COLO829 (cell line): ENCODE measurements around the gene CWC27.

Source experiments
- DNase-seq: peaks from one replicate; pipeline ENCODE4 v3.0.0; 2012; ENCODE audit warnings: low spot score

Gene CWC27

DNA sequence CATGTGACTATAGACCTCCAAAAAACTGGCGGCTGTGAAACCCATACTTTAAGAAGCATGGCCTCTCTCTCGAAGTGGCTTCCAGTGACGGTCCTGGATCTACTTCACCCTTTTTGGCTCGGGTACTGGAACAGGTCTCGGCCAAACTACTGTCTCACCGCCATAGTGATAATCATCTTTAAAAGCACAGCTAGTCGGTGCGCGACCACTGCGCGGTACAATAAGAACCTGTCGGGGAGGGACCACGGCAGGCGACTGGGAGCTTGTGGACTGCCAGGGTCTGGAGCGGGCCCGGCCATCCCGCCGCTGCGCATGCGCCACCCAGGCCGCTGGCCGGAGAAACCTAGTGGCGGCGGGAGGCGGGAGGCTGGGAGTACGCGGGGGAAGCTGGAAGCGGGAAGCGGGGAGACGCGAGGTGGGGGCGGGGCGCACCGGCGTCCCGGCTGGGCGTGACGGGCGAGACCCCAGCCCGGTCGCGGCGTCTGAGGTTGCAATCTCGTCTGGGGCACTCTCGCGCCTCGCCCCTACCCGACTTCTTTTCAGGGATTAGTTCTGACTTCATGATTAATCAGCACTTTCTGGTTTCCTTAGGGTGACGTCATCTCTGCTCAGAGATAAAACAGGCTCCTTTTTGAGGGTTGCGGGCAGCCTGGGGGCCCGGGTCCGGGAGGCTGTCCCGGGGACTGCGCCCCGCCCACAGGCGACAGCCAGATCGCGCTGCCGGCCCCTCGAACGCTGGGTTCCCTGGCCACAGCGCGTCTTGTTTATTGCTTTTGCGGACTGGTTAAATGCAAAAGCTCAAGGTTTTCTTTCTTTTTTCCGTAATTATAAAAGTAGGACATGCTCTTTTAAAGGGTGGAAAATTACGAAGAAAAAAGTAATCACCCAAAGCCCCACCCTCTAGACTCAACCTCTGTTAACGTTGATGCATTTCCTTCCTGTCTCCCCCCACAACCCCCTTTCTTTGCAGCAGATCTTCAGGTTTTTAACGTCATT lies 266.8 kb downstream of the CWC27 start:
- peak; percentile 72 for DNase-seq

- no peak for DNase-seq
Measured at GRCh38 chr5:65037831-65038815, 269.4 kb downstream of the CWC27 start.

DNA sequence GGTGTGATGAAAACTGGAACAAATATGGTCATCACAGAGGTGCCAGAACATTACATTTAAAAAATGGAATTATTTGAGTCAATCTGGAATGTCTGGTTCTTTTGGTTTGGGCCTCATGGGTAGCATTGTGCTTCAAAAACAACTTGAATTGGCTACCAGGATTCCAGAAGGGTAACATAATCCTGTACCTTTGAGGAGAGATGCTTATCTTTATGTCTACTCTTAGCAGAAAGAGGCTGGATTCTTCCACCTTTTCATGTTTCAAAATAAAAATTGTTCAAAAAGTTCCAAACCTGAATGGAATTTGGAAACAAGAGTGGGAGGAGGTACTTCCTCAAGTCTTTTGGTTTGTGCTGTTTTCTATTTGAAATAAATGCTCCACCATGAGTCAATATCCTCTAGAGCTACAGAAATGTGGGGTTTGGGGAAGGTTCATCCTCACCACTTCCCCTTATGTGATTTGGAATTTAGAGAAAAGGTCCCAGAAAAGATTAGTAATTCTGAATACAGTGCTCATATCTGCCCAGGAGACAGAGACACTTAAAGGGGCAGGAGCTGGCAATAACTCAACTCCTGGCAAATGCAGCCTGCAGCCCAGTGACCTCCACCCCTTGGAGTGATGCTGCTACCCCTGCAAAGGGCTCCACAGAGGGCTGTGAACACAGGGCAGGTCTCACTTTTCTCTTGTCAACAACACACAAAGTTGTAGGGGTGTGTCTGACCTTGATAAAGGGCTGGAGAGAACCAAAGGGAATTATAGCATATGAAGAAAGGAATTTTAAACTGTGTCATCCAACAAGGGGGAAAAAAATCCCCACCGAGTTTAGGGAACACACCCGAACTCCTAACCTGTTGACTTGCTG lies 272.8 kb downstream of the CWC27 start:
- DNase-seq, result no peak

- no peak for DNase-seq
Measured at GRCh38 chr5:65043843-65044359, 275.2 kb downstream of the CWC27 start.

DNA sequence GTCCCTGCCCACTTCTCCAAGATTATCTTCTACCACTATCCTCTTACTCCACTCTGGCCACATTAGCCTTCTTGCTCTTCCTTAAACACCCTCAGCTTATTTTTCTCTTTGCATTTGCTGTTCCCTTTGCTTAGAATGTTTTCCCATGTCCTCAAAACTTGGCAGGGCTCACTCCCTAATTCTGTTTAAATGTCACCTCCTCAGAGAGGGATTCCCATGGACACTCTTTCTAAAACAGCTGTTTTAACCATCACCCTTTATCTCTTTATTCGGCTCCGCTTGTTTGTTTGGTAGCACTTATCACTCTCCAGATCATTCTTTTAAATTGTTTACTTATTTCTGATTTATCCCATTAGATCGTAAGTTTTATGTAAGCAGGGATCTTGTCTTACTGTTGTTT lies 278.5 kb downstream of the CWC27 start:
- no peak for DNase-seq

DNA sequence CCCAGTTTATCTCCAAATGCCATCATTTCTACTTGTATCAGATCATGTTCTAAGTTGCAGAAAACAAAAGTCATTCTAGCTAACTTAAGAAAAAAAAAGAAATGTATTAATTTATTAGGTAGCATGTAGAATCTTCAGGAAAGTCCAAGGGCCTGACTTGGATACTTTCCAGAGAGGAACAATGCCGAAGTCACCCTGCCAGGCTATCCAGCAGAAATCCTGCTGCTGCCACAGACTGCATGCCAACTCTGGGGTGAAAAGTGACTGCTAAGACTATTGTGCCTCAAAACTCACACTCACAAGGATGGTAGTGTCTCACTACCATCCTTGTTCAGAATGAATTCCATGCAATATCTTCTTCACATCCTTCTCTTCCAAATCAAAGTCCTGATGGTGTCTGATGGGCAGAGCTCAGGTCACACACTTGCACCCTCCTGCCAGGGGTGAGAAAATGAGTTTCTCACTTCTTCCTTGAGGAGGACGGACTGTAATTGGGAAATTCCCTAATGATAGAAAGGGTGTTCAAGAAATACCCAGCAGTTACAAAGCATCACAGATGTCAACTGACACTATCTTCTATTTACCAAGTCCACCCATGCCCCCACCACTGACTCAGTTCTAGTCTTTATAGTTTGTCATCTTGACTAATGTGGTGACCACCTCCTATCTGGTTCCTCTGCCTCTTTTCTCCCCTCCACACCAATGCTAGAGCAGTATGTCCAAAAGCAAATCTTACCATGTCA lies 279.4 kb downstream of the CWC27 start:
- DNase-seq, result no peak

- no peak for DNase-seq
Measured at GRCh38 chr5:65050140-65050539, 281.4 kb downstream of the CWC27 start.

DNA sequence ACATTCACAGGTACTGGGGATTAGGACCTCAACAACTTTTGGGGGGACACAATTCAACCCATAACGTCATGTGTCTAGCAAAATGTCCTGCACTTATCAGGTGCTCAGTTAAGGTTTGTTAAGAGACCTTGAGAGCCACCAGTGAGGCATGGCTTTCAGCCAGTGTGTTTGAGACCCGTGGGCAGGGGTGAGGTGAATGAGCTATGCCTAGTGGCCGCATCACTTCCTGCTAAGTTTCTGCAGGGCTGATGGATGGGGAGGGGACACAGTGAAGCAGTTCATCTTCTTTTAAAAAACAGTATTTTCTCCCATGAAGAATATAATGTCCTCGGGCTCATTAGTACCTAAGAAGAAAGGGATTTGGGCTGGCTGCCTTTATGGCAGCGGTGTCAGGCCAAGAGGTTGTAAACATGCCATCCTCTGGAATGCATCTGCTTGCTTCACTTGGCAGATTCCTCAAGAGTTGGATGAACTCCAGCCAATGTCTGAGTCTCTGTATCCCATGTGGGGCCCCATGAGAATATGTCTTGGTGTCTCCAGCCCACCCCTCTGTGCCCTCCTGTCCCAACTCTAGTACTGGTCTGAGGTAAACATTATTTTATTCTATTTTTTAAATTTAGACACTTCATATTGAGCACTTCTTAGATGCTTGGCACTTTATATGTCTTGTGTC lies 282.2 kb downstream of the CWC27 start:
- DNase-seq, result no peak

- no peak for DNase-seq
Measured at GRCh38 chr5:65055938-65056337, 287.2 kb downstream of the CWC27 start.

DNA sequence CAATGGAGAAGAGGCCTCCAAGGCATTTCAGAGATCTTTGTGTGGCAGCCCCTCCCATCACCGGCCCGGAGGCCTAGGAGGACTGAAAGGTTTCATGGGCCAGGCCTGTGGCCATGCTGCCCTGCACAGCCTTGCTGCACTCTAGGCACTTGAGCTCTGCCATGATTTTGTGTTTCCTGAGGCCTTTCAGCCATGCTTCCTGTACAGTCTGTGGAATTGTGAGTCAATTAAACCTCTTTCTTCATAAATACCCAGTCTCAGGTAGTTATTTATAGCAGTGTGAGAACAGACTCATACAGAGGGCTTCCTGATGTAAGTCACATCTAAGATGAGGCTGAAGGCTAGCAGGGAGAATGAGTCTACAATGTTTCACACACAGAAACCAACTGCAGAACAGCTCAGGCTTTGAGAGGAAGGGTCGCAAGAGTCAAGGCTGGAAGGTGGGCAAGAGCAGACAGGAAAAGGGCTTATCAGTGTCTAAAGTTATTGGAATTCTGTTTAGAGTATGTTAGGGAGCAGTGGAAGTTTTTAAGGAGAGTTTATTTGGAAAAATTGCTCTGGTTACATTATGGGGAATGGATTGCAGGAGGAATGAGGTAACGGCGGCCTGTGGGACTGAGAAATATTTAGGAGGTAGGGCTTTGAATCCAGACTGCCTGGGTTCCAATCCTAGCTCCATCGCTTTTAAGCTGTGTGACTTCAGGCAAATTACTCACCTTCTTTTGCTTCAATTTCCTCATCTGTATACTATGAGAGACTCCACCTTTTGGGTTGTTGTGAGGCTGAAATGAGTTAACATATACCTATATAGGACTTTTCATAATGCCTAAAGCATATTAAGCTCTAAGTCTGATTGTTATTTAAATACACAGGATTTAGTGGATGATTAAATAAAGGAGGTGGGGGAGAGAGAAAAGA lies 291.2 kb downstream of the CWC27 start:
- DNase-seq, result no peak

DNA sequence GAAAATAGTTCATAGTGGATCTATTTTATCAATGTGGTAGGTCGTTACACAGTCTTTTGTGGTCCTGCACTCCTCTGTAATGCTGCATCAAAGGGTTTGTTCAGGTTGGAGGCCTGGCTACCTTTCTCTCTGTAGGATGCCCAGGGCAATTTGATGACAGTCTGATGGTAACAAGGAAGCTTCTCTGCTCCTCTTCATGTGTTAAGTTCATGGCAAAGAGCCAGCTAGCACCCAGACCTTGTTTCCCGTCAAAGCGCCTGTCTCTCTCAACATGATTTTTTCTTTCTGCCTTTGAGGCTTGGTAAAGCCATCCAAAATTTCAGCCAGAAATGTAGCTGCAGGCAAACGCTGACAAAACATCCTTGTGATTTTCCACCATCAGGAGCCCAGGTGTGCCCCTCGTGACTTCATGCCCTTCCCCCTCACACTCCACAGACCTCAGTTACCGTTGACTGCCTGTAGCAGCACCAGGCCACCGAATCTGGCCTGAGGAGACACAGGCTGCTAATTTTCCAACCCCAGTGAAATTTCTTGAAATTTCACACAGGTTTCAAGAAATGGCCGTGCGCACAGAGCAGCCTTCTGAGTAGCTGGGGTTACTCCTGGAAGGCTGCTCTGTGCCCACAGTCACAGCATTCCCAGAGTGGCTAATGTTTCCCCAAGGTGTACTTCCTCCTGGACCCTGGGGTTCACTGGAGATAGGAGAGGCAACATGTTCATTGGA lies 292.7 kb downstream of the CWC27 start:
- DNase-seq, result no peak

- DNase-seq, result no peak
Measured at GRCh38 chr5:65061974-65062353, 293.2 kb downstream of the CWC27 start.

GRCh38 chr5:65062469-65063083 lies 293.8 kb downstream of the CWC27 start:
- peak; percentile 94 for DNase-seq

DNA sequence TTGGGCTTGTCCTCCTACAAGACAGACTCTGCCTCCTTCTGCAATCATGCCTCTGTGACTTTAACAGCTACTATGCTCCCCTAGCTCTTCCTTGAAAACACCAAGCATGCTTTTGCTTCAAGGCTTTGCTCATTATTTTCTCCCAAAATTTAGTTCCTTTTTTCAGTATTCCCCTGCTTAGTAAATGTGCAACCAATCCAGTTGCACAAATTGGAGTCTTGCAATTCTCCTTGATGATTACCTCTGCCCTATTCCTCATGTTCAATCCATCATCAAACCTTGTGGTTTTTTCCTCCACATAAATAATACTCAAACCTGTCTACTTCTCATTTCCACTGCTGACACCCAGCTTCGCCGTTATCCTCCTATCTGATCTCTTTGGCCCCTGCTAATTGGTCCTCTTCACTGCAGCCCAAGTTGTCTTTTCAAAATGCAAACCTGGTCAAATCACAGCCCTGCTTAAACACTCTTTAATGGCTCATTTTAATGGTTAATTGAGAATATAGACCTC lies 296.3 kb downstream of the CWC27 start:
- no peak for DNase-seq

DNA sequence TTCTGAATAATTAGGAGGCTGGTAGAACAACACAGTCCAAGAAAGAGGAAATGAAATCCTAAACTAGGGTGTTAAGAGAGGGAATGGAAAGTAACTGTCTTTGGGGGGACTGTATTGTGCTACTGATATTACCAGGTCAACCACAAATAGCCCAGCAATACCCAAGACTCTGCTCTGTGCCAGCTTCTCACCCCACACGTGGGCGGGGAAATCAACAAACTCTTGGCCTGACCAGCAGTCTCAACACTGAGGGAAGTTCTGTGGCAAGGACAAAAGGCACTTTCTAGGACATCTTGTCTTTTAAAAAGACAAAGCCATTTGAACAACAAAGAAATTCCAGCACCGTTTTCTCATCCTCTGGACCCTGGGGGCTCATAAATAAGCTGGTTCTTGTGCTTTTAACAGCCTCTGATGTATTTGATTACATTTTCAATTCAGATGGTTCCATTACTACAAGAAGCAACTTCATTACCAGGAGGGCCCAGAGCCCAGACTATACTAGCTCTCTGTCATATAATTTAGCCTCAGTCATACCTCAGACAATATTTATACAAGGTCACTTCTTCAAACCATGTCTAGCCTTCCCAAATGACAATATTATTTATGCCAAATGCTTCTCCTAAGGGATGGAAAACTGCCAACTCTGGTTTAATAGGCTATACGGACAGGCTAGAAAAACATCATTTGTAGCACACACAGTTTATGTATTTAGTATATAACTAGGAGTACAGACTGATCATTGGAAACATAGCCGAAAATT lies 297.8 kb downstream of the CWC27 start:
- DNase-seq, result no peak

DNA sequence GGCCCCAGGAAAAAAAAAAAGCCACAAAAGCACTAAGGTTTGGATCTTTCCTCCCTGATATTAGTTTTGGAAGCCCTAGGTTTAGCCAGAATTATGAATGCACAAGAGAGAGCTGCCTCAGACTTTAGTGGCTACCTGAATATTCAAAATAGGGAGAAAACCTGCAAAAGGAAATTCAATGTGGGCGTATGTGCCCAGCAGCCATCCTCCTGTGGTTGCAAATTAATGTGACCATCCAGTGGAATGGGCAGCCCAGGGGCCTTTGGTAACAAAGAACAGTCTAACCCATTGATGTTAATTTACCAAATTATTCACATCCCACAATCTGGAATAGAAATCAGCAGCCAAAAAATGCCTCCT lies 298.4 kb downstream of the CWC27 start:
- no peak for DNase-seq
